T-helper 1 cell (primary cell): ENCODE data around the gene ABCA2.

Experiments
- DNase-seq, 5 donors: peaks; one replicate each; pipeline ENCODE4 v3.0.0-alpha.2; 2012 to 2020

ABCA2 gene

GRCh38 chr9:136994888-136995230 is 33.2 kb downstream of the ABCA2 start:
- no peak for DNase-seq

- DNase-seq = no peak
Observed at GRCh38 chr9:136994180-136994887, 33.7 kb downstream of the ABCA2 start.

GRCh38 chr9:136992819-136993369 is 35.1 kb downstream of the ABCA2 start:
- DNase-seq = no peak

- peak; percentile 90 to 94 (median 91) for DNase-seq
Observed at GRCh38 chr9:136991993-136992818, 35.8 kb downstream of the ABCA2 start, which contains the start of gene PAXX. Gene PAXX, plus strand, starts transcription at chr9:136992422. Its CDS starts 22 bp downstream, at chr9:136992444.

GRCh38 chr9:136990242-136990911 is 37.7 kb downstream of the ABCA2 start:
- DNase-seq = no peak

GRCh38 chr9:136988872-136989271 is 39.2 kb downstream of the ABCA2 start:
- DNase-seq = no peak

GRCh38 chr9:136985853-136986252 is 42.2 kb downstream of the ABCA2 start:
- DNase-seq = no peak

- DNase-seq = no peak
Observed at GRCh38 chr9:136985027-136985602, 42.9 kb downstream of the ABCA2 start.

GRCh38 chr9:136984464-136985026 is 43.5 kb downstream of the ABCA2 start:
- DNase-seq = no peak

GRCh38 chr9:136983656-136984314 is 44.3 kb downstream of the ABCA2 start:
- no peak for DNase-seq

- no peak for DNase-seq
Observed at GRCh38 chr9:136983167-136983566, 44.9 kb downstream of the ABCA2 start.

- no peak for DNase-seq
Observed at GRCh38 chr9:136982232-136983051, 45.6 kb downstream of the ABCA2 start, which contains the start of gene LCNL1. Gene LCNL1, plus strand, starts transcription at chr9:136982993. Its CDS starts 594 bp downstream, at chr9:136983587.

- DNase-seq = no peak
Observed at GRCh38 chr9:136981588-136982231, 46.3 kb downstream of the ABCA2 start.

- DNase-seq = no peak
Observed at GRCh38 chr9:136980669-136981478, 47.2 kb downstream of the ABCA2 start.

GRCh38 chr9:136979769-136980587 is 48.1 kb downstream of the ABCA2 start:
- no peak for DNase-seq

GRCh38 chr9:136978865-136979544 is 49.0 kb downstream of the ABCA2 start:
- no peak for DNase-seq

GRCh38 chr9:136978073-136978864 is 49.8 kb downstream of the ABCA2 start:
- peak; percentile 53 to 79 (median 76) for DNase-seq
